GM20000 (cell line): ENCODE results near the gene TMEM151B.

Experiments used
- DNase-seq: peaks from one replicate; pipeline ENCODE4 v3.0.0; 2012; ENCODE audit warnings: low spot score
- TF ChIP-seq, protein P1 (sequence below): IDR thresholded peaks from 2 replicates; pipeline ENCODE4 v1.5.1; 2012; ENCODE audit warnings: mild to moderate bottlenecking, control low read depth; ENCODE audit errors: extremely low read depth, missing control alignments

The TMEM151B gene

DNA sequence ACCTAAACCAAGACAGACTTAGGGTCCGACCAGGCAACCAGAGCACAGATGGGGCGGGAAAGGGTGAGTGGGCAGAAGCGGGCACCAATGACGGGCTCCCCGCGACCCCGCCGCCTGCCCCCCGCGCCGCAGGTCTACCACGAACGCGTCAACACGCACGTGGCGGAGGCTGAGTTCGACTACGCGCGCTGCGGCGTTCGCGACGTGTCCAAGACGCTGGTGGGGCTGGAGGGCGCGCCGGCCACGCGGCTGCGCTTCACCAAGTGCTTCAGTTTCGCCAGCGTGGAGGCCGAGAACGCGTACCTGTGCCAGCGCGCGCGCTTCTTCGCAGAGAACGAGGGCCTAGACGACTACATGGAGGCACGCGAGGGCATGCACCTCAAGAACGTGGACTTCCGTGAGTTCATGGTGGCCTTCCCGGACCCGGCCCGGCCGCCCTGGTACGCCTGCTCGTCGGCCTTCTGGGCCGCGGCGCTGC, 5.1 kb downstream of the TMEM151B start:
- TF ChIP-seq, protein P1, sequence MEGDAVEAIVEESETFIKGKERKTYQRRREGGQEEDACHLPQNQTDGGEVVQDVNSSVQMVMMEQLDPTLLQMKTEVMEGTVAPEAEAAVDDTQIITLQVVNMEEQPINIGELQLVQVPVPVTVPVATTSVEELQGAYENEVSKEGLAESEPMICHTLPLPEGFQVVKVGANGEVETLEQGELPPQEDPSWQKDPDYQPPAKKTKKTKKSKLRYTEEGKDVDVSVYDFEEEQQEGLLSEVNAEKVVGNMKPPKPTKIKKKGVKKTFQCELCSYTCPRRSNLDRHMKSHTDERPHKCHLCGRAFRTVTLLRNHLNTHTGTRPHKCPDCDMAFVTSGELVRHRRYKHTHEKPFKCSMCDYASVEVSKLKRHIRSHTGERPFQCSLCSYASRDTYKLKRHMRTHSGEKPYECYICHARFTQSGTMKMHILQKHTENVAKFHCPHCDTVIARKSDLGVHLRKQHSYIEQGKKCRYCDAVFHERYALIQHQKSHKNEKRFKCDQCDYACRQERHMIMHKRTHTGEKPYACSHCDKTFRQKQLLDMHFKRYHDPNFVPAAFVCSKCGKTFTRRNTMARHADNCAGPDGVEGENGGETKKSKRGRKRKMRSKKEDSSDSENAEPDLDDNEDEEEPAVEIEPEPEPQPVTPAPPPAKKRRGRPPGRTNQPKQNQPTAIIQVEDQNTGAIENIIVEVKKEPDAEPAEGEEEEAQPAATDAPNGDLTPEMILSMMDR, result no peak
- DNase-seq, result no peak

DNA sequence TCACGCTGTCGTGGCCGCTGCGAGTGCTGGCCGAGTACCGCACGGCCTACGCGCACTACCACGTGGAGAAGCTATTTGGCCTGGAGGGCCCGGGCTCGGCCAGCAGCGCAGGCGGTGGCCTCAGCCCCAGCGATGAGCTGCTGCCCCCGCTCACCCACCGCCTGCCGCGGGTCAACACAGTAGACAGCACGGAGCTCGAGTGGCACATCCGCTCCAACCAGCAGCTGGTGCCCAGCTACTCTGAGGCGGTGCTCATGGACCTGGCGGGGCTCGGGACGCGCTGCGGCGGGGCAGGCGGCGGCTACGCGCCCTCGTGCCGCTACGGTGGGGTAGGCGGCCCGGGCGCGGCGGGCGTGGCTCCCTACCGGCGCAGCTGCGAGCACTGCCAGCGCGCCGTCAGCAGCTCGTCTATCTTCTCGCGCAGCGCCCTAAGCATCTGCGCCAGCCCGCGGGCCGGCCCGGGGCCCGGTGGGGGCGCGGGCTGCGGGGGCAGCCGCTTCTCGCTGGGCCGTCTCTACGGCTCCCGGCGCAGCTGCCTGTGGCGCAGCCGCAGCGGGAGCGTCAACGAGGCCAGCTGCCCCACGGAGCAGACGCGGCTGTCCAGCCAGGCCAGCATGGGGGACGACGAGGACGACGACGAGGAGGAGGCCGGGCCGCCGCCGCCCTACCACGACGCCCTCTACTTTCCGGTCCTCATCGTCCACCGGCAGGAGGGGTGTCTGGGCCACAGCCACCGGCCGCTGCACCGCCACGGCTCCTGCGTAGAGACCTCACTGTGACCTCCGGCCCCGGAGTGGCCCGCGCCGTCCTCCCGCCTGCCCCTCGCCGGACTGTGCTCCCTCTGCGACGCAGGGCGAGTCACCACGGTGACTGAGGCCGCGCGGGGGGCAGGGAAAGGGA, 5.7 kb downstream of the TMEM151B start:
- no peak for DNase-seq
- TF ChIP-seq, protein P1, result no peak

DNA sequence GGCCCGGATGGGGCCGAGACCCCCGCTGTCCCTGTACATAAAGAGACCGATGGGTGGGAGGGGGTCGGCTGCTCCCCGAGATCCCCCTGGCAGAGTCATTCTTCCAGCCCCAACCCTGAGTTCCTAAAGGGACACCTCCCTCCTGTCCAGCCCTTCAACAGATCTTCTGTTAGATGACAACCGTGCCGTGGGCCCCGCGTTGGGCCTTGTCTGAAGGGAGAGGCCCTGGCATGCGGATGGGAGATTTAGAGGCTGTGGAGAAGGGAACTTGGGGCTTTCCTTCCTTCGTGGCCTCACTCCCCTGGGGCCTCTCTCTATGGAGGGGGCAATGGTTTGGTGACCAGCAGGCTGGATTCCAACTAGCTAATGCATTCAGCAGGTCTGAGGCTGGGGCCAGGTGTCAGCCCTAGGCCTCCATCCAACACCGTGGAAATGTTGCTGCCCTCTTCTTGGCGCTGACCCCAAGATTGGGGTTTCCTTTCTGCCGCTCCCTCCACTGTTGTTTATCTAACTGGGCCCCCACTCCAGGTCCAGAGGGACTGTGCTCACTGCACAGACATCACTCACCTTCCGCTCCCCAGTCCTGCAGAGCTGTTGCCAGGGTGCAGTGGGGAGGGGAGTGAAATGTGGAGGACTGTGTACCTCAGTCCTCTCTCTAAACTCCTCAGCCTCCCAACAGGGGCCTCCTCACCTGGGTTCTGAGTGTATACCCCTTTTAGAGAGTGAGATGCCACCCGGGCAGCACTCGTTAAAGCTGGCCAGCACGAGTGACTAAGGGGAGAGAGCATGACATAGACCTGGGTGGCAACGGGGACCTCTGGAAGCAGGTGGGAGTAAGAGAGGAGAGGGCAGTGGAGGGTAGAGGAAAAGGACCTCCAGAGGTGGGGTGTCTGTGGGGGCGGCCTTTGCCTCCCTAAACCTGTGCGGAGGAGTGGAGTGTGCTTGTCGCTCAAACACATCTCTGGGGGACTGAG, 6.7 kb downstream of the TMEM151B start:
- TF ChIP-seq, protein P1, result no peak
- no peak for DNase-seq

DNA sequence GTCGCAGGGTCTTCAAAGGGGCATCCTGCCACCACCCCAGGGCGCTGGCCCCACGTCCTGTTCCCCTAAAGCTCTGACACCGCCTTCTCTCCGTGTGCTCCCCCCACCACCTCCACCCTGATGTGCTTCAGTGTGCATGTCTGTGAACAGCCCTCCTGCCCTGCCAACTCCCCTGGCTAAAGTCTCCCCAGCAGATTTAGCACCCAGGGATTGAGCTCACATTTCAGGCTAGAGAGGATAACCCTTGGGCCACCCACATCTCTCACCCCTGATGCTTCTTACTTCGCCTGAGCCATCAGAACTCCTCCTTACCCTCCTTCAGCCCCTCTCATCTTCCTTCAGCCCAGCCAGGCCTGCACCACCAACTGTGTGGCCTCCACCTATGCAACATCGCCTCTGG, 7.5 kb downstream of the TMEM151B start:
- no peak for DNase-seq
- TF ChIP-seq, protein P1, result no peak

DNA sequence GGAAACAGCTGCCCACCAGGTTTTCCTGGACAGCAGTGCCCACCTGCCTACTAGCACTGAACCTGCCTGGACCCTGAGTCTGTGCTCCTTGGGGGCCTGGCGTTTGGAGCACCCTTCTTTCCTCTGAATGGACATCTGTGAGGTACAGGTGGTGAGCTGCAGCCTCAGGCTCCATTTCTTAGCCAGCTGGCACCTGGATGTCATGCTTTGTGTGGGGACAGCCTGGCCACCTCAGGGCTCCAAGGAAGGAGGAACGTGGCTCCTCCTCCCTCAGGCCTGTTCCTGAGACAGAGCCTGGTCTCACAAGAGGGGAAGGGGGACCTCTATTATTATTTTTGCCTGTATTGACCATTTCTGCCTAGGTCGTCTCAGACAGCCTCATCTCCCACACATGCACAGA, 8.1 kb downstream of the TMEM151B start:
- TF ChIP-seq, protein P1, result no peak
- DNase-seq, result no peak

DNA sequence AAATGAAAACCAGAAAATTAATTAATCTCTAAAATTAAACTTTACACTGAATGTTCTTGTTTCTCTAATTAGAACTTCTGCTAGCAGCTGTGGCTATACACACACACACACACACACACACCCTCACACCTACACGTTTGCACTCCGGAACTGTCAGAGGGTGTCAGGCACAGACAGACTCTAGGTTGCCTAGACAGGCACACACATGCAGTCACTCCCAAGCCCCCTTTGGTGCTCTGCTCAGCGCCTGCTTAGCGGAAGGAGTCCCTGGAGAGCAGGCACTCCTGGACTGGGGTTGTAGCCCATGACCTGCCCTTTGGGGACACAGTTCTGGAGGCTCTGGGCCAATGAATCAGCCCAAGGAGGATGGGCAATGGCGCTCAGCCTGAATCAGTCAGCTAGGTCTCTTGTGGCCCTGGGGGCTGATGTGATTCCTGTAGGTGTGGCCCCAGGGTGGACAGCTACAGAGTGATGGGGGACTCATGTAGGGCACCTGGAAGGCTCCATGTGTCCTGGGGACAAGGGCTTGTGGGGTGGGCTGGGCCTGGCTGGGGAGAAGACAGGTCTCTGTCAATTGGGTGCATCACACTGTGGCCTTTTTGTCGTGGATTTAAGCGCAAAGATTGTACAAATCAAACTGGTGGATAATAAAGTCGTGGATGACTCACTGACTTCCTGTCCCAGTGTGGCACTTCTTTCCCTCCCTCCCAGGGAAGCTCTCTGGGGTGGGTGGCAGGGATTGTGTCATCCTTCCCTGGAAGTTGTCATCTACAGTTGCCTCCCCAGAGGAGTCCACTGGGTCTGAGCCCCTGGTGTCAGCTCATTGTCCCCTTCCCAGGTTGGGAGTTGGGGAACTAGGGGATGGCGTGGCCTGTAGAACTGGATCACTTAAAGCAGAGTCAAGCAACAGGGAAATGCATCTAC, 8.8 kb downstream of the TMEM151B start:
- DNase-seq, result no peak
- TF ChIP-seq, protein P1, result no peak
